Right cardiac atrium (tissue), 5 donors: ENCODE results near the gene NELFA. TPM values are rescaled to one million over a fixed set of nuclear protein-coding genes. Genes with fewer than 3 reads are reported as not detected.
A peak's percentile ranks its signal among the peaks of the same experiment; 100 is the strongest.

Experiments used
- ATAC-seq, 2 donors: fragments of 200-7000 bp; cut with Tn5 transposase; one replicate each; pipeline versions ENCODE4 v1.8.0 to v1.9.1; 2020; ENCODE audit warnings: moderate library complexity in 2 of 2, mild to moderate bottlenecking in 1 of 2
- DNase-seq, 3 donors: peaks; one replicate each; pipeline ENCODE4 v3.0.0-alpha.2; 2020
- H3K27ac ChIP-seq: one replicate; pipeline ENCODE4 v1.5.1; 2013; ENCODE audit warnings: mild to moderate bottlenecking, low read length, control low read depth, moderate library complexity
- H3K27me3 ChIP-seq: one replicate; pipeline ENCODE4 v1.6.1; 2013; ENCODE audit not compliant: control insufficient read depth, insufficient read depth
- H3K4me1 ChIP-seq: one replicate; pipeline ENCODE4 v1.6.1; 2013; ENCODE audit warnings: low read length; ENCODE audit not compliant: control insufficient read depth, insufficient read depth
- H3K4me3 ChIP-seq: one replicate; pipeline ENCODE4 v1.5.1; 2013; ENCODE audit warnings: low read length, control low read depth
- H3K9me3 ChIP-seq: one replicate; pipeline ENCODE4 v1.6.1; 2013; ENCODE audit warnings: low read length; ENCODE audit not compliant: control insufficient read depth
- WGBS: extraction: QIAGEN DNeasy Blood & Tissue Kit; methylation state at CpG from one replicate; pipeline ENCODE4 v1.1.7; 2013; 5-methylcytosine and 5-hydroxymethylcytosine counted together
- intact Hi-C, 4 donors: fragments of 100-400 bp; cut with DNase I; formaldehyde crosslinking; loops; one replicate each; pipeline versions ENCODE4 v1.11.0 to v1.14.0; 2022 to 2023
- polyA plus RNA-seq: library from polyadenylated mRNA; stranded (reverse); fragments of 200-250 nt; gene quantifications from one replicate; pipeline ENCODE4 v1.2.3, GENCODE V29; 2013
- total RNA-seq, 4 donors: library from RNA; stranded (reverse); fragmentation: NEBNext Ultra II Directional; extraction: Animal tissue kit (Norgen Biotek cat#: 25700); gene quantifications; one replicate each; pipeline ENCODE4 v1.2.1, GENCODE V29; 2021
- donor health status: healthy with polysubstance abuse.
- donor health status: DM: no; HTN: yes; CAD: no.
- donor health status: DM: no; HTN: no; CAD: no.
- donor health status: DM: no; HTN: yes; CAD: no; lungs with severe emphysema.
- donor health status: DM: yes; HTN: yes; CAD: no.

The NELFA gene
- total and polyA plus RNA-seq, 5 donors = 11.2 to 14.9 (median 12.6) TPM

DNA sequence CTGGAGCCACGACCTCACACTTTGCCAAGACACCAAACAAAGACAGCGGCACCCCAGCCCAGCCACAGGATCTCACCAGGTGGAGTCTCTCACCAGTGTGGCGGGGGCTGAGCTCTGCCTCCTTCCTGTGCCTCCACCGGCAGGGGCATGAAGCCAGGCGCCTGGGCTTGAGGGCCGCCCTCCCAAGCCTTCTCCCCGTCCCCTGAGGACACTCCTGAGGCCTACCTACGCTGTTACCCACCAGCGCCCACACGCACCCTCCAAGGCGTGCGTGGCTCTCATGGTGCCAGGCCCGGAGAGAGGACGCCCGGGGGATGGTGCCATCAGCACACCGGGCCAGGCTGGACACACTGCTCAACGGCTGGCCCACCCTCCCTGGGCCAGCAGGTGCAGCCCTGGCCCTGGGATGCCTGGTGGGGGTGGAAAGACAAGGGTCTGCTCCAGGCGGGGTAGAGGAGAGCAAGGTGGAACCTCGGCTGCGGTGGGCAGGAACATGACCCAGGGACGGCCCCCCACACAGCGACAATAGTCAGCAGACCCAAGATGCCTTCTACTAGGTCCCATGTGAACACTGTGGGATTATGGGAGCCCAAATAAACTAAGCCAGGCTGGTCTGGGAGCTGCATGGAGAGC is 22.1 kb downstream of the NELFA start:
- no peaks in the 10 kb centered on the region for H3K9me3 ChIP-seq
- no peak overlapping the region for H3K4me3 ChIP-seq
- 89% methylated on average over 22 of the region's 22 CpGs for WGBS
- intact Hi-C loops = no loop called here
- DNase-seq (peak in 1 of 3 donors; percentile 61), ATAC-seq (no peak)
- no peaks in the 10 kb centered on the region for H3K27me3 ChIP-seq
- no peak overlapping the region for H3K27ac ChIP-seq
- no peaks in the 10 kb centered on the region for H3K4me1 ChIP-seq

DNA sequence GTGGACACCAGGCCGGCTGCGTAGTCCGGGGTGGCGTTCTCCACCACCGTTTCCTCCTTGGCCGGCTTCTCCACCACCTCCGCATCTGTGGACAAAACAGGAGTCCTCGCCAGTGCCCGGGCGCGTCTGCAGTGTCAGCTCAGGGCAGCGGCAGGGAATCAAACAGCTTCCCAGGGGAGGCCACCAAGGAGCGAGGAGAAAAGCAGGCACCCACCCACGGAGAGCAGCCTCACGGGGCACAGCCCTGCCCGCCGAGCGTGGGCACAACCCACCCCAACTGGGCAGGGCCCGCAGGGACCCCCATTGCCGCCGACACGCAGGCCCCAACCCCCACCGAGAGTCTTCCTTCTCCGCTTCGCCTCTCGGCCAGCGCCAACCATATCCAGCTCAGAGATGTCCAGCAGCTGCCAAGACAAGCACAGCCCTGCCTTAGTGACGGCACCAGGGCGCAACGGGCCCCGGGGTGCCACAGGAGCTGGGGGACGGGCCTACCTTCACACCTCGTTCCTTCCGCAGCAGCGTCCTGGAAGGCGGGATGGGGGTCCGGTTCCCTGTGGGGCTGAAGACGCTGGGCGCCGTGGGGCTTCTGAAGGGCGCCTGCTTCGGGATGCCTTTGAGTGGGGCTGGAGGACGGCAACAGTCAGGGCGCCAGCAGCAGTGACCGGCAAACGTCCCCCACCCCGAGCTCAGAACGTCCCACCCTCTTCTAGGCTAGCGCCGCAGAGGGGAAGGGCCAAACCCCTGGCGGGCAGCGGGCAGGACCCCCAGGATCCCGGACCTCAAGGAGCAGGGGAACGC is 22.8 kb downstream of the NELFA start:
- Histone ChIP-seq H3K4me1 (no peaks in the 10 kb centered on the region), H3K9me3 (no peaks in the 10 kb centered on the region), H3K4me3 (no peak overlapping the region), H3K27me3 (no peaks in the 10 kb centered on the region), H3K27ac (no peak overlapping the region)
- DNase-seq (peak in 2 of 3 donors; percentile 48 to 54), ATAC-seq (no peak)
- intact Hi-C loops = no loop called here
- 93% methylated on average over 54 of the region's 54 CpGs for WGBS

DNA sequence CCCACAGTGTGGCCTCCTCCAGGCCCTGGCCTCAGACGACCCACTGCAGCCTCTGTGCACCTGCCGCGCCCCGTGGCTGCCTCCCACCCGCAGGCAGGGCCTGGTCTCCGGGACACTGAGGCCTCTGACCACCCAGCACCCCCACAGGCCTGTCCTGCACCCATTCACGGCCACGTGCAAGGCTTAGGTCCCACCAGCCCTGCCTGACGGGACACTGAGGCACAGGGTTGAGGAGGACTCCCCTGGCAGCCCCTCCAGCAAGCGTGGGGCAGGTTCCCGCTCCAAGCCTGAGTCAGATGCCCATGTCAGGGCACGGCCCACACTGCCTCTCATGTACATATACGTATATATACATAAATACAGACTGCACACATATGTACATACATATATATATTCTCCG is 23.5 kb downstream of the NELFA start:
- H3K4me1 ChIP-seq = no peaks in the 10 kb centered on the region
- intact Hi-C loops = no loop called here
- no peak overlapping the region for H3K27ac ChIP-seq
- no peaks in the 10 kb centered on the region for H3K9me3 ChIP-seq
- WGBS = 91% methylated on average over 14 of the region's 14 CpGs
- ATAC-seq (no peak), DNase-seq (no peak)
- H3K27me3 ChIP-seq = no peaks in the 10 kb centered on the region
- H3K4me3 ChIP-seq = no peak overlapping the region

DNA sequence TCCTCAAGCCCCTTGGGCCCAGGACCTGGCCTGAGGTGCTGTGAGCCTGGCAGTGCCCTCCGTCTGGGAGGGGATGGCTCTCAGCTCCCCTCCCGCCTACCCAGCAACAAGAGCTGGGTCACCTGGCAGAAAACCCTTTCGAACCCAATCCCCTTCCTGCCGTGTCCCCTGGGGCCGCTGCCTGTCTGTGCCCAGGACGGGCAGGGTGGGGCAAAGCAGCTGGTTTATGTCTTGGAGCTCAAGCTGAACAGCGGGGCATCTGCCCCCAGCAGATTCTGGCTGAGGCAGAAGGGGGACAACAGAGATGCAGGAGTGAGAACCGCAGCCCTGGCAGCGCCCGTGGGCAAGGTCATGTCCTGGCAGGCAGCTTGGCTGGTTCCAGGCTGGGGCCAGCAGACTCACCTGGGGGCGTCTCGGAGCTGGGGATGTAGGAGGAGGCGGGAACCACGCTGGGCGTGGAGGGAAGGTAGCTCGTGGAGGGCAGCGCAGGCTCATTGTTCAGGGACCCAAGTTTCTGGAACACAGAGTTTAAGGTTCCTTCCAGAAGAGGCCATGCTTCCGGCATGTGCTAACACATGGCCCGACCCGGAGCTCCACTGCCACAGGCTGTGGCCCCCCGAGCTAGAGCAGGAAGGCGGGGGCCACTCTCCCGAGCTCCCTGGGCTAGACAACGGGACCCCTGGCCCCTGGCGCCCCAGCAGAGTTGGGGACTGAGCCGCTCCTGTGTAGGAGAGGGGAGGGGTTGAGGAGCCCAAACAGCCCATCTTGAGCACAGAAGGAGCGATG is 24.2 kb downstream of the NELFA start:
- no peaks in the 10 kb centered on the region for H3K9me3 ChIP-seq
- H3K4me3 ChIP-seq = no peak overlapping the region
- no peaks in the 10 kb centered on the region for H3K27me3 ChIP-seq
- WGBS = 73% methylated on average over 27 of the region's 27 CpGs
- intact Hi-C loops = no loop called here
- no peak overlapping the region for H3K27ac ChIP-seq
- no peak for ATAC-seq
- H3K4me1 ChIP-seq = no peaks in the 10 kb centered on the region
- DNase-seq = no peak

DNA sequence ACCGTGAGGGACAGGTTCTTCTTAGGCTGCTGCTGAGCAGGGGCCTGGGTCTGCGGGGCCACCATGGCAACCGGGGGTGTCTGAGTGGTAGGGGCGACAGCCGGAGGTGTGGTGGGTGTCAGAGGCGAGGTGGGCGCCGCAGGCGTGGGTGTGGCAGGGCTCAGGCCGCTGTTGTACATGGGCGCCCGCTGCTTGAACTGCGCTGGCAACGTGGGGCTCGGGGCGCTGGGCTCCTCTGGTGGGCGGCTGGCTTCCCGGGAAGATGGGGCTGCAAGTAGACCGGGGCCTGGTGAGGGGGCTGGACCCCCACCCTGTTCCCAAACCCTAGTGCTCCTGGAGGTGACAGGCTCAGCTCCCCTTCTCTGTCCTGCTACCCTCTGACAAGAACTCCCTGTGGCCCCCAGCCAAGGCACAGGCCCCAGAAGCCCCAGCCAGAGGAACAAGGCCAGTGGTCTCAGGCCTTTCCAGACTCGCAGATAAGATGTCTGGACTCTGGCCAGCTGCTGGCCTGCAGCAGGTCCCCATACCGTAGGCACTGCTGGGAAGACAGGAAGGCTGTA is 24.8 kb downstream of the NELFA start:
- intact Hi-C loops = no loop called here
- ATAC-seq = peak; percentile 6 to 28
- 80% methylated on average over 21 of the region's 21 CpGs for WGBS
- no peaks in the 10 kb centered on the region for H3K27me3 ChIP-seq
- H3K4me1 ChIP-seq = no peaks in the 10 kb centered on the region
- no peaks in the 10 kb centered on the region for H3K9me3 ChIP-seq
- no peak overlapping the region for H3K4me3 ChIP-seq
- DNase-seq = peak; percentile 52 to 83 (median 78)
- no peak overlapping the region for H3K27ac ChIP-seq

DNA sequence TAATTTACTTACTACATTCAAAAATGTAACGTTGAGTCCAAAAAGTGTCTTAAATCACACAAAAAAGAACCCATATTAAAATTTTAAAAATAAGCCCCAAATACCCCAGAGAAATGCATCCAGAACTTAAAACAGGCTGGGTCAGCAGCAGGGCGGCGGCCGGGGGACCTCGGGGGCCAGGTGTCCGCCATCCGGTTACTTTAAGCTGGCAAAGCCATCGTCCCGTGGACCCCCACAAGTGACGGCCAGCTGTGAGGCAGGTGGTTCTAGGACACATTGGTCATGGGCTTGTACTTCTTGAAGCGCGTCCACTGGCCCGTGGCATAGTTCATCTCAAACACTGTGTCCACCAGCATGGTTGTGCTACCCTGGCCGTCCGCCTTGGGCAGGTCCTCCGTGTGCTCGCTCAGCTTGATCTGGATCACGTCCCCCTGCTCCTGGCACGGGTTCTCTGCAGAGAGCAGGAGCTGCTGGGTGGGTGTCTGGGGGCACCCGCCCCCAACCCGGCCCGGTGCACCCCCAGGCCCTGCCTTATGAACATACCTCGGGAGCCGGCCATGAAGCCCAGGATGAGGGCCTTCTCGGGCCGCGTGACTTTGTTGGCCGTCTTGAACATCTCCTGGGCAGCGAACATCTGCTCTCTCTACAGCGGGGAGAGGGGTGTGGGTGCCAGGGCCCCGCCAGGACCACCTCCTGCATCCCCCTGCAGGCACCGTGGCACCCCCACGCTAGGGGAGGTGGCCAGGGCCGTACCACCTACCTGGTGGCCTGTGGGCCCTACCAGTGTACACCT is 25.5 kb downstream of the NELFA start:
- no peaks in the 10 kb centered on the region for H3K9me3 ChIP-seq
- WGBS = 92% methylated on average over 34 of the region's 34 CpGs
- no peak overlapping the region for H3K4me3 ChIP-seq
- no peaks in the 10 kb centered on the region for H3K27me3 ChIP-seq
- intact Hi-C loops = no loop called here
- H3K4me1 ChIP-seq = no peaks in the 10 kb centered on the region
- H3K27ac ChIP-seq = no peak overlapping the region
- DNase-seq (no peak), ATAC-seq (peak in 1 of 2 donors; percentile 2)

DNA sequence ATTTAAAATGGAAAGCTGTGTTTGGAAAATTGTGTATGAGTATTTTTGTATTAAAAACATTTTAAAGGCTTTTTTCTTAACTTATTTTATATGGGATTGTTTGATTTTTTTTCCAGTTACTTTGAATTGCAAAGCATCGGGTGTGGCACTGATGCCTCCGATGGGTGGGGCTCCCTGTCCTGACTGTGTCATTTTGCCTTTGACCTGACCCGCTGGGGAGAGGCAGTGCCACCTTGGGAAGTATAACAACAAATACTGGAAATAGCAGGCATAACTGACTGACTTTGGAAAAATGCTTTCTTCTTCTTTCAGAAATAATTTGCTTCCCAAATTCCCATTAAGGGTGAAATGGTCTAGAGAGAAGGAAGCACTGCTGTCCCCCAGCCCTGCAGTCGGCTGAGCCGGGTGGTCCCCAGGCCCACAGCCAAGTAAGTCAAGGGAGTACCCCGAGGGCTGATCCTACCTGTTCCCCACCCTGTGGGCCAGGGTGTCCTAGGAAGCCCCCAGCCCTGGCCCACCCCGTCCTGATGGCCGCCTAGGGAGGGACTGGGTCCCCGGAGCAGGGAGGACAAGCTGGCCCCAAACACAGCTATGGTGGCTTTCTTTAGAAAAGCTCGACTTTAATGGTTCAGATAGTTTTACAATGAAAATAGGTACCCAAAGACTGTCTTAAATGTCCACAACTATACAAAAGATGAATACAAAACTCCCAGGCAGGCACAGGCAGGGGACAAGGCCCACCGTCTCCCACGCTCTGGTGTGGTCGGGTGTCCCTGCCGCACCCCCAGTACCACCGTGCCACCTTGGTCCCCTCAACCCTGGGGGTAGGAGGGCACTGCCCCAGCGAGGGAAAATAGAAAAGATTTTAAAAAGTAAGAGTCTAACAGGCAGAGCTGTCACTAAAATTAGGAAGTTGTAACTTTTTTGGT is 26.4 kb downstream of the NELFA start:
- intact Hi-C loops = no loop called here
- Histone ChIP-seq H3K27ac (no peak overlapping the region), H3K4me1 (no peaks in the 10 kb centered on the region), H3K4me3 (no peak overlapping the region), H3K27me3 (no peaks in the 10 kb centered on the region), H3K9me3 (no peaks in the 10 kb centered on the region)
- no peak for ATAC-seq
- no peak for DNase-seq
- WGBS = 92% methylated on average over 16 of the region's 16 CpGs

DNA sequence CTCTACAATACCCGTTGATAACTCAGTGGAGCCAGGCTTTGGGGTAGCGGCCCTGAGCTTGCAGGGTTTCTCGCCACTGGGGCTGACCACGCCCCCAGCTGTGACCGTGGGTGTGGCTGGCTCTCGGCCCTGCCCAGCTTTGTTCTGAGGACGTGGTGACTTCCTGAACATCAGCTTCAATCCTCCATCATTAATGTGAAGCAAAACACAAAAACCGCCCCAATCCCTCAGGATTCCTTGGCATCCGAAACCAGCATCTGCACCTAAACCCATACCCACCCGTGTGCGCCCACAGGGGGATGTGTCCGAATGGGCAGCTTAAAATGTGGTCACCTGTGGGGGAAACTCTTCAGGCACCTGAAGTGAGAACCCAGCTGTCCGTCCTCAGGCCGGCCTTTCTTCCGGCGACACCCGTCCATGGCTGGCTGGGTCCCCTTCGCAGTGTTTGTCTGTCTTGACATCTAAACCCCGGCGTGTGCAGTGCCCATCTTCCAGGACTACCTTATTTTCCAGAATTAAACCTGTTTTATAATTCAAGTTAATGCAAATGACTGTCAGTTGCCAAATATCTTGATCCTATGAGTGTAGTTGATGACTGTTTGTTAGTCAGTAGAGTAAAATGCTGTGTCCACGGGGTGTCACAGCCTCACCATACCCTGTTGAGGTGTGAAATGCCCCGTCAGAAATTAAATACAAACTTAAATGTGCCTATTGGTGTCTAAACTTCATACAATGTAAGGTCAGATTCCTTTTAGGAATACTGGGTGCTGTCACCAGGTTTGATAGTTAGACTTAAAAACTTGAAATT is 27.3 kb downstream of the NELFA start:
- H3K4me3 ChIP-seq = no peak overlapping the region
- no peaks in the 10 kb centered on the region for H3K9me3 ChIP-seq
- no peak overlapping the region for H3K27ac ChIP-seq
- intact Hi-C loops = no loop called here
- ATAC-seq = peak in 1 of 2 donors; percentile 29
- WGBS = 80% methylated on average over 22 of the region's 22 CpGs
- peak in 2 of 3 donors; percentile 62 to 75 for DNase-seq
- no peaks in the 10 kb centered on the region for H3K4me1 ChIP-seq
- no peaks in the 10 kb centered on the region for H3K27me3 ChIP-seq

DNA sequence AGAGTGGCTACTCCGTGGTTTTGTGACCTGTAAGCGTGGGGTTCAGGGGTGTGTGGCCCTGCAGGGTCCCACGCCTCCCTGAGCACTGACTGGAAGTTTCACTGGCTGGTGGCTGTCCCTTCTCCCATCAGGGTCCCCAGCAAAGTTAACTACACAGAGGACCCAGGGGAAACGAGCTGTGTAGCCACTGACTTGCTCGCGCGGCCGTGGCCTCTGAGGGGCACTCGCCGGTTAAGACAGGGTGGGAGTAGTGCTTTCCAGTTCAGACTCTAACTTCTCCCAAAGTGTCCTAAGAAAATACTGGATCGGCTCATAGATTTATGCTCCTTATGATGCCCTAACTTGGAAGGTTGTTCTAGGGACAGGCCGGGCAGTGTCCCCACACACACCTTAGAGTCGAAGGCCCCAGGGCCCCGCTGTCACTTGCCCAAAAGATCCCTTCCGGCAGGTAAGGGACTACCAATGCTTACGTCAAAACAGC is 28.2 kb downstream of the NELFA start:
- H3K4me1 ChIP-seq = no peaks in the 10 kb centered on the region
- 94% methylated on average over 16 of the region's 16 CpGs for WGBS
- no peaks in the 10 kb centered on the region for H3K9me3 ChIP-seq
- DNase-seq (no peak), ATAC-seq (no peak)
- no peak overlapping the region for H3K27ac ChIP-seq
- no peak overlapping the region for H3K4me3 ChIP-seq
- no peaks in the 10 kb centered on the region for H3K27me3 ChIP-seq
- intact Hi-C loops = no loop called here
